Measurements from ENCODE around the gene CASP14. TPM values are rescaled to one million over a fixed set of nuclear protein-coding genes. Genes with fewer than 3 reads are reported as not detected.

Gene CASP14
- total and polyA plus RNA-seq, 2 of the 13 experiments (the other 11 are each of a cell fraction or from before 2014, with no cell fraction given) = not detected

- 0 out of 2 replicates have a peak, but pooled peaks have one; percentile 36 for TF ChIP-seq ZBTB38 (CRISPR knock-in tag; IDR thresholded peaks at IDR 0.05)
- TF ChIP-seq POGK (CRISPR knock-in tag; conservative IDR thresholded peaks at IDR 0.05) = no peak
- no peak for TF ChIP-seq PHF8 (CRISPR knock-in tag; IDR thresholded peaks at IDR 0.05)
- TF ChIP-seq ZNF773 (CRISPR knock-in tag; IDR thresholded peaks at IDR 0.05; ENCODE audit: borderline replicate concordance) = no peak
- TF ChIP-seq, protein P1, sequence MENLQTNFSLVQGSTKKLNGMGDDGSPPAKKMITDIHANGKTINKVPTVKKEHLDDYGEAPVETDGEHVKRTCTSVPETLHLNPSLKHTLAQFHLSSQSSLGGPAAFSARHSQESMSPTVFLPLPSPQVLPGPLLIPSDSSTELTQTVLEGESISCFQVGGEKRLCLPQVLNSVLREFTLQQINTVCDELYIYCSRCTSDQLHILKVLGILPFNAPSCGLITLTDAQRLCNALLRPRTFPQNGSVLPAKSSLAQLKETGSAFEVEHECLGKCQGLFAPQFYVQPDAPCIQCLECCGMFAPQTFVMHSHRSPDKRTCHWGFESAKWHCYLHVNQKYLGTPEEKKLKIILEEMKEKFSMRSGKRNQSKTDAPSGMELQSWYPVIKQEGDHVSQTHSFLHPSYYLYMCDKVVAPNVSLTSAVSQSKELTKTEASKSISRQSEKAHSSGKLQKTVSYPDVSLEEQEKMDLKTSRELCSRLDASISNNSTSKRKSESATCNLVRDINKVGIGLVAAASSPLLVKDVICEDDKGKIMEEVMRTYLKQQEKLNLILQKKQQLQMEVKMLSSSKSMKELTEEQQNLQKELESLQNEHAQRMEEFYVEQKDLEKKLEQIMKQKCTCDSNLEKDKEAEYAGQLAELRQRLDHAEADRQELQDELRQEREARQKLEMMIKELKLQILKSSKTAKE (CRISPR knock-in tag; IDR thresholded peaks at IDR 0.05; ENCODE audit: borderline replicate concordance) = peak; percentile 56; the same call in 1 of the 2 replicates
- no peak for TF ChIP-seq BRD4 (CRISPR knock-in tag; IDR thresholded peaks at IDR 0.05)
- TF ChIP-seq, protein P2, sequence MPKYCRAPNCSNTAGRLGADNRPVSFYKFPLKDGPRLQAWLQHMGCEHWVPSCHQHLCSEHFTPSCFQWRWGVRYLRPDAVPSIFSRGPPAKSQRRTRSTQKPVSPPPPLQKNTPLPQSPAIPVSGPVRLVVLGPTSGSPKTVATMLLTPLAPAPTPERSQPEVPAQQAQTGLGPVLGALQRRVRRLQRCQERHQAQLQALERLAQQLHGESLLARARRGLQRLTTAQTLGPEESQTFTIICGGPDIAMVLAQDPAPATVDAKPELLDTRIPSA (CRISPR knock-in tag; IDR thresholded peaks at IDR 0.05; ENCODE audit: borderline replicate concordance) = no peak
- no peak for TF ChIP-seq HMG20B (CRISPR knock-in tag; conservative IDR thresholded peaks at IDR 0.05)
- TF ChIP-seq ZSCAN25 (CRISPR knock-in tag; IDR thresholded peaks at IDR 0.05) = no peak
- no peak for TF ChIP-seq NPAS2 (CRISPR knock-in tag; IDR thresholded peaks at IDR 0.05; ENCODE audit: borderline replicate concordance)
- TF ChIP-seq ELK4 (CRISPR knock-in tag; IDR thresholded peaks at IDR 0.05; ENCODE audit: borderline replicate concordance) = no peak
- TF ChIP-seq ZFP62 (CRISPR knock-in tag; IDR thresholded peaks at IDR 0.05) = no peak
- no peak for TF ChIP-seq EED (CRISPR knock-in tag; IDR thresholded peaks at IDR 0.05)
- TF ChIP-seq GZF1 (CRISPR knock-in tag; IDR thresholded peaks at IDR 0.05) = no peak
- no peak for TF ChIP-seq GTF3A (CRISPR knock-in tag; conservative IDR thresholded peaks at IDR 0.05)
- no peak for TF ChIP-seq SIX1 (CRISPR knock-in tag; IDR thresholded peaks at IDR 0.05; ENCODE audit: borderline replicate concordance)
- TF ChIP-seq, protein P3, sequence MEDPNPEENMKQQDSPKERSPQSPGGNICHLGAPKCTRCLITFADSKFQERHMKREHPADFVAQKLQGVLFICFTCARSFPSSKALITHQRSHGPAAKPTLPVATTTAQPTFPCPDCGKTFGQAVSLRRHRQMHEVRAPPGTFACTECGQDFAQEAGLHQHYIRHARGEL (CRISPR knock-in tag; IDR thresholded peaks at IDR 0.05) = no peak
- TF ChIP-seq ZNF44 (CRISPR knock-in tag; IDR thresholded peaks at IDR 0.05) = no peak
- TF ChIP-seq GPN1 (CRISPR knock-in tag; IDR thresholded peaks at IDR 0.05; ENCODE audit: borderline replicate concordance) = no peak
- TF ChIP-seq ZBTB44 (CRISPR knock-in tag; IDR thresholded peaks at IDR 0.05) = no peak
Observed at GRCh38 chr19:15072930-15073647, 23.8 kb downstream of the CASP14 start (continued).
